Panc1 (cell line): Measurements from ENCODE around the gene PKNOX2. TPM values are rescaled to one million over a fixed set of nuclear protein-coding genes. Genes with fewer than 3 reads are reported as not detected.

Experiments
- ATAC-seq: fragments of 200-7000 bp; cut with Tn5 transposase; 2 replicates; pipeline ENCODE4 v1.9.1; 2020; ENCODE audit warnings: mild to moderate bottlenecking, moderate library complexity
- BruUV-seq: library from RNA; stranded (reverse); fragments of 400-500 nt; replicated peaks from 2 replicates; lab custom pipeline; 2021; lab: Mats Ljungman, UMichigan
- CTCF ChIA-PET: fragments of 300-600 bp; sonication (Branson Sonifier 250); formaldehyde crosslinking; loops from one replicate; lab custom pipeline; 2022; ENCODE audit warnings: antibody characterized with exemption; lab: Charles Lee
- POLR2A ChIA-PET: fragments of 300-600 bp; sonication (Branson Sonifier 250); formaldehyde crosslinking; loops from one replicate; lab custom pipeline; 2022; ENCODE audit warnings: antibody characterized with exemption; lab: Charles Lee
- DNase-seq: peaks from one replicate; pipeline ENCODE4 v3.0.0-alpha.2; 2010; ENCODE audit warnings: low read depth, low spot score
- H3K27ac ChIP-seq: 2 replicates; pipeline ENCODE4 v1.5.1; 2011; ENCODE audit warnings: mild to moderate bottlenecking, low read length, inconsistent platforms
- H3K27me3 ChIP-seq: fragments of 200-500 bp; sonication (Bioruptor generic); 2 replicates; pipeline ENCODE4 v1.6.0; 2014; ENCODE audit warnings: low read length, inconsistent platforms; ENCODE audit not compliant: control insufficient read depth, insufficient read depth
- H3K36me3 ChIP-seq: fragments of 200-500 bp; sonication (Bioruptor generic); 2 replicates; pipeline ENCODE4 v1.5.1; 2014; ENCODE audit warnings: inconsistent platforms, mild to moderate bottlenecking, low read length, moderate library complexity; ENCODE audit not compliant: control insufficient read depth, insufficient read depth
- H3K4me1 ChIP-seq: 2 replicates; pipeline ENCODE4 v1.5.1; 2011; ENCODE audit warnings: inconsistent platforms, mild to moderate bottlenecking, low read length, moderate library complexity; ENCODE audit not compliant: control insufficient read depth, insufficient read depth
- H3K4me3 ChIP-seq, 2 experiments: 2 replicates each; pipeline ENCODE4 v1.5.1; 2011 to 2012; ENCODE audit warnings: low read depth in 2 of 2, low read length in 2 of 2, mild to moderate bottlenecking in 2 of 2, inconsistent platforms in 1 of 2, moderate library complexity in 1 of 2
- H3K9me3 ChIP-seq: fragments of 200-500 bp; sonication (Bioruptor generic); 2 replicates; pipeline ENCODE4 v1.5.1; 2014; ENCODE audit warnings: low read depth, mild to moderate bottlenecking, inconsistent platforms, low read length, moderate library complexity; ENCODE audit not compliant: control insufficient read depth, insufficient read depth
- CTCF ChIP-seq: fragments of 450-650 bp; IDR thresholded peaks from 2 replicates; pipeline ENCODE4 v1.5.1; 2017; ENCODE audit warnings: mild to moderate bottlenecking
- REST ChIP-seq, 2 experiments: IDR thresholded peaks; 2 replicates each; pipeline ENCODE4 v1.6.1; 2011 to 2012; ENCODE audit warnings: low read depth in 2 of 2, control low read depth in 1 of 2, low read length in 1 of 2, mild to moderate bottlenecking in 1 of 2, moderate library complexity in 1 of 2; ENCODE audit not compliant: insufficient read depth in 1 of 2
- SIN3A ChIP-seq: IDR thresholded peaks from 2 replicates; pipeline ENCODE4 v1.6.1; 2012; ENCODE audit warnings: low read depth, mild to moderate bottlenecking, low read length, moderate library complexity, borderline replicate concordance; ENCODE audit not compliant: insufficient read depth
- TCF7L2 ChIP-seq: IDR thresholded peaks from 2 replicates; pipeline ENCODE4 v1.6.1; 2011; ENCODE audit warnings: mild to moderate bottlenecking, low read depth, low read length, inconsistent platforms
- in situ Hi-C: cut with HindIII; loops from 2 replicates; pipeline ENCODE4 v1.10.0; 2016; ENCODE audit warnings: low sequenced_read_pairs, low pct_unique_long_range_greater_than_20kb
- intact Hi-C: fragments of 100-400 bp; cut with micrococcal nuclease; formaldehyde crosslinking; loops from one replicate; pipeline ENCODE4 v1.10.0; 2022; ENCODE audit not compliant: unreplicated experiment
- total RNA-seq: library from RNA; stranded (reverse); gene quantifications from one replicate; pipeline ENCODE4 v1.2.1, GENCODE V29; 2021; ENCODE audit not compliant: unreplicated experiment

PKNOX2 gene
- total RNA-seq, 1 experiment from 2014 or later, result not detected

GRCh38 chr11:125123194-125123946, 41.2 kb upstream of the PKNOX2 start:
- ChIA-PET CTCF (interaction anchor here (1.2 to 1.6 kb wide), 2 partner anchors 11 to 32 kb away, joined by 7 read pairs; partner anchors contain the start of gene TMEM218), POLR2A (no interaction called here)
- ATAC-seq (no peak), DNase-seq (no peak)
- intact Hi-C loops, result no loop called here
- Histone ChIP-seq H3K4me1 (no peaks in the 10 kb centered on the region), H3K27me3 (peaks cover 13% of the 10 kb centered on the region; the same call in 1 of the 2 replicates), H3K36me3 (no peaks in the 10 kb centered on the region), H3K9me3 (no peaks in the 10 kb centered on the region), H3K4me3 (no peak overlapping the region), H3K27ac (no peak overlapping the region)
- in situ Hi-C loops, result no loop called here
- TF ChIP-seq REST (IDR thresholded peaks at IDR 0.05; ENCODE audit: insufficient read depth in 1 of 2, low read depth in 2 of 2, low read length in 1 of 2) (no peak), CTCF (no peak), TCF7L2 (no peak), SIN3A (no peak)
- no TSS peak for BruUV-seq

GRCh38 chr11:125123947-125124617, 40.5 kb upstream of the PKNOX2 start:
- Histone ChIP-seq H3K36me3 (no peaks in the 10 kb centered on the region), H3K9me3 (no peaks in the 10 kb centered on the region), H3K27me3 (peaks cover 11% of the 10 kb centered on the region; the same call in 1 of the 2 replicates), H3K4me1 (no peaks in the 10 kb centered on the region), H3K27ac (no peak overlapping the region), H3K4me3 (no peak overlapping the region)
- in situ Hi-C loops (no loop called here), intact Hi-C loops (no loop called here)
- POLR2A ChIA-PET, result interaction anchor here (0.6 kb wide), 1 partner anchor 1981 kb away, joined by 6 read pairs; no protein-coding TSS in a partner anchor
- peak; percentile 79 for ATAC-seq
- BruUV-seq, result no TSS peak
- no peak for DNase-seq
- CTCF ChIA-PET, result interaction anchor here (0.6 to 1.6 kb wide), 4 partner anchors 12 to 392 kb away, joined by 3 to 7 read pairs (median 6); partner anchors contain the start of gene TMEM218
- TF ChIP-seq CTCF, result peak; percentile 71
- no peak for TF ChIP-seq REST (IDR thresholded peaks at IDR 0.05; ENCODE audit: insufficient read depth in 1 of 2, low read depth in 2 of 2, low read length in 1 of 2)
